ENCODE measurements around the gene DOC2A. TPM values are rescaled to one million over a fixed set of nuclear protein-coding genes. Genes with fewer than 3 reads are reported as not detected.

Gene DOC2A
- total and polyA plus RNA-seq, 10 of the 15 experiments (the other 5 are each of a cell fraction or from before 2014, with no cell fraction given), result 0.06 to 0.17 (median 0.12) TPM; not detected in 6

DNA sequence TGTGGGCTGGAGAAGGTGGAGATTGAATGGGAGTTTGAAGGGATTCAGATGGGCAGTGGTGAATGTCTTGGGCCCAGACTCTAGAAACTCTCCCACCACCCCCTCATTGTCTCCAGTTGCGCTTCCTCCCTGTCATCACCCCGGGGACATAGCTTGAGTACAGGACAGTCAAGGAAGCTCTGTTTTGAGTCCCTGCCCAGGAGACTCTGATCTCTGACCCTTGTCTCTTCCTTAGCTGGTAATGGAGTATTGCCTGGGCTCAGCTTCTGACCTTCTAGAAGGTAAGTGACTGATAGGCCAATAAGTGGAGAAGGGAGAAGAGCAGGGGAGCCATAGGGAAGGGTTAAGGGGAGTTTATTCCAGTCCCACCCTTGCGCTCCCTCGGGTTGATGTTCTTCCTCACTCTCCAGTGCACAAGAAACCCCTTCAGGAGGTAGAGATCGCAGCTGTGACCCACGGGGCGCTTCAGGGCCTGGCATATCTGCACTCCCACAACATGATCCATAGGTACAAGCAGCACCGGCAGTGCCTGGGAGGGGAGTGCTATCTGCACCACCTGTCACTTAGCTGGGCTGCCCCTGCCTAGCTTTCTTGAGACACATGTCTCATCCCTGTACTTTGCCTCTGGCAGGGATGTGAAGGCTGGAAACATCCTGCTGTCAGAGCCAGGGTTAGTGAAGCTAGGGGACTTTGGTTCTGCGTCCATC, 32.1 kb downstream of the DOC2A start:
- no peak overlapping the region for H3K4me3 ChIP-seq
- no peak overlapping the region for H2AFZ ChIP-seq (ENCODE audit: control insufficient read depth, low read depth, low read length)
- in situ Hi-C loops (cut with MboI), result no loop called here
- H3K4me1 ChIP-seq (ENCODE audit: control insufficient read depth, insufficient read depth, low read length), result peaks cover 9% of the 10 kb centered on the region
- no peak for FAIRE-seq
- intact Hi-C loops (cut with micrococcal nuclease; ENCODE audit: unreplicated experiment), result no loop called here
- H3K27ac ChIP-seq (ENCODE audit: control insufficient read depth, insufficient read depth), result no peak overlapping the region
- no peak for ATAC-seq
- no peaks in the 10 kb centered on the region for H3K27me3 ChIP-seq (replicated peaks in 1 of 2; ENCODE audit: control insufficient read depth in 2 of 2, insufficient read depth in 2 of 2, low read length in 1 of 2)
- ChIA-PET RAD21 (ENCODE audit: unreplicated experiment) (interaction anchor here (1.2 kb wide), 1 partner anchor 289 kb away, joined by 3 read pairs; no protein-coding TSS in a partner anchor), CTCF (no interaction called here), SMC1A (ENCODE audit: uncharacterized antibody, unreplicated experiment) (no interaction called here), POLR2A (interaction anchor here (1.4 kb wide), 1 partner anchor 52 kb away, joined by 9 read pairs; the partner anchor contains the start of gene KCTD13)
- no peak overlapping the region for H3K4me2 ChIP-seq (ENCODE audit: control insufficient read depth, insufficient read depth)
- 88% methylated on average over 9 of the region's 9 CpGs for whole genome bisulfite sequencing (ENCODE audit: insufficient coverage, insufficient replicate concordance, low lambda C conversion rate, missing lambda C conversion rate)
- peaks cover 20 to 28% of the 10 kb centered on the region in 2 experiments for H3K36me3 ChIP-seq (ENCODE audit: control insufficient read depth in 2 of 2, insufficient read depth in 2 of 2, low read length in 1 of 2)
- TF ChIP-seq, protein P1, sequence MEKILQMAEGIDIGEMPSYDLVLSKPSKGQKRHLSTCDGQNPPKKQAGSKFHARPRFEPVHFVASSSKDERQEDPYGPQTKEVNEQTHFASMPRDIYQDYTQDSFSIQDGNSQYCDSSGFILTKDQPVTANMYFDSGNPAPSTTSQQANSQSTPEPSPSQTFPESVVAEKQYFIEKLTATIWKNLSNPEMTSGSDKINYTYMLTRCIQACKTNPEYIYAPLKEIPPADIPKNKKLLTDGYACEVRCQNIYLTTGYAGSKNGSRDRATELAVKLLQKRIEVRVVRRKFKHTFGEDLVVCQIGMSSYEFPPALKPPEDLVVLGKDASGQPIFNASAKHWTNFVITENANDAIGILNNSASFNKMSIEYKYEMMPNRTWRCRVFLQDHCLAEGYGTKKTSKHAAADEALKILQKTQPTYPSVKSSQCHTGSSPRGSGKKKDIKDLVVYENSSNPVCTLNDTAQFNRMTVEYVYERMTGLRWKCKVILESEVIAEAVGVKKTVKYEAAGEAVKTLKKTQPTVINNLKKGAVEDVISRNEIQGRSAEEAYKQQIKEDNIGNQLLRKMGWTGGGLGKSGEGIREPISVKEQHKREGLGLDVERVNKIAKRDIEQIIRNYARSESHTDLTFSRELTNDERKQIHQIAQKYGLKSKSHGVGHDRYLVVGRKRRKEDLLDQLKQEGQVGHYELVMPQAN (conservative IDR thresholded peaks at IDR 0.05), result no peak
- no peak for TF ChIP-seq BRCA1 (IDR thresholded peaks at IDR 0.05; ENCODE audit: low read depth, low read length)
- TF ChIP-seq ZBTB33 (IDR thresholded peaks at IDR 0.05), result no peak
- no peak for TF ChIP-seq HDAC6 (IDR thresholded peaks at IDR 0.05; ENCODE audit: unreplicated experiment)
- TF ChIP-seq IKZF2 (IDR thresholded peaks at IDR 0.05), result no peak
- no peak for TF ChIP-seq RAD51 (IDR thresholded peaks at IDR 0.05)
- no peak for DNase-seq (ENCODE audit: low read depth, low spot score)
- peaks cover 36% of the 10 kb centered on the region for H3K79me2 ChIP-seq (ENCODE audit: control insufficient read depth, insufficient read depth, low read length)
- H3K9me3 ChIP-seq (replicated peaks; ENCODE audit: control insufficient read depth, insufficient read depth, low read length), result no peaks in the 10 kb centered on the region
- H3K9ac ChIP-seq (ENCODE audit: control insufficient read depth, insufficient read depth, low read length), result no peak overlapping the region
- BruUV-seq (replicated peaks), result no TSS peak
- no peaks in the 10 kb centered on the region for H4K20me1 ChIP-seq (ENCODE audit: control insufficient read depth, insufficient read depth)

Data from GM12878 (cell line).